Activated B cell treated with CpG ODN at 0.5 μM for 24 hours (primary cell): ENCODE results near the gene SETD3. TPM values are rescaled to one million over a fixed set of nuclear protein-coding genes. Genes with fewer than 3 reads are reported as not detected.

Experiments used
- ATAC-seq: fragments of 200-7000 bp; cut with Tn5 transposase; one replicate; pipeline ENCODE4 v1.10.0; 2021; ENCODE audit warnings: low read depth, mild to moderate bottlenecking, moderate library complexity
- CTCF ChIA-PET: fragments of 350-600 bp; sonication (Branson Sonifier 250); formaldehyde crosslinking; loops from one replicate; lab custom pipeline; 2021; ENCODE audit warnings: antibody characterized with exemption; lab: Charles Lee
- POLR2A ChIA-PET: fragments of 350-600 bp; sonication (Branson Sonifier 250); formaldehyde crosslinking; loops from one replicate; lab custom pipeline; 2021; ENCODE audit warnings: antibody characterized with exemption; lab: Charles Lee
- DNase-seq: peaks from one replicate; pipeline ENCODE4 v3.0.0; 2022
- H3K27ac Mint-ChIP-seq: one replicate; pipeline ENCODE4 v1.8.0; 2020; ENCODE audit warnings: mixed read lengths
- H3K27me3 Mint-ChIP-seq: one replicate; pipeline ENCODE4 v1.8.0; 2021; ENCODE audit warnings: mixed read lengths
- H3K36me3 Mint-ChIP-seq: one replicate; pipeline ENCODE4 v1.8.0; 2021; ENCODE audit warnings: low read depth, mixed read lengths
- H3K4me1 Mint-ChIP-seq: one replicate; pipeline ENCODE4 v1.8.0; 2021; ENCODE audit warnings: mixed read lengths
- H3K4me3 Mint-ChIP-seq: one replicate; pipeline ENCODE4 v1.8.0; 2020; ENCODE audit warnings: mild to moderate bottlenecking, mixed read lengths
- H3K9me3 Mint-ChIP-seq: one replicate; pipeline ENCODE4 v1.8.0; 2020; ENCODE audit warnings: mixed read lengths
- intact Hi-C: fragments of 100-400 bp; cut with micrococcal nuclease; formaldehyde crosslinking; loops from one replicate; pipeline ENCODE4 v1.15.1; 2024
- total RNA-seq: library from RNA; stranded (reverse); gene quantifications from 2 replicates; pipeline ENCODE4 v1.2.3, GENCODE V29; 2022
- TF ChIP-seq, protein P1 (sequence below): fragments of 200-600 bp; IDR thresholded peaks from one replicate; pipeline ENCODE4 v1.8.0; 2022; ENCODE audit warnings: antibody characterized with exemption, mild to moderate bottlenecking

The SETD3 gene
- total RNA-seq, 1 donor from 2014 or later: 31.9 TPM

DNA sequence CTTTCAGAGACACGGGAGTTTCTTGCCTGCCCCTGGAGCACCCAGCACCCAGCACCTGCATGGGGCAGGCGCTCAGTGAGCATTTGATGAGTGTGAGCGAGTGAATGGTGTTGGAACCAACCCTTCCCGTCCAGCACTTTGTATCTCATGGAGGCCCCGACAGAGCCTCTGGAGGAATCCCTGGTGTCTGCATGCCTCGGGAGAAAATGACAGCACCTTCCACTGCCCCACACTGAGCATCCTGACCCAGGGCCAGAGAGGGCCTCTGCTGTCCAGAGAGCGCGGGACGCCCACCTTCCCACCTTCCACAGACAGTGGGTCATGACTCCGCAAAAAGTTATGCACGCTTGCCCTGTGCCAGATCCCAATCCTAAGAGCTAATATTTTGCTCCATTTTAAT lies 105.7 kb downstream of the SETD3 start:
- intact Hi-C loops: no loop called here
- DNase-seq (no peak), ATAC-seq (no peak)
- no peak overlapping the region for H3K4me3 Mint-ChIP-seq
- H3K36me3 Mint-ChIP-seq: no peaks in the 10 kb centered on the region
- H3K27me3 Mint-ChIP-seq: peaks cover 7% of the 10 kb centered on the region
- ChIA-PET POLR2A (no interaction called here), CTCF (no interaction called here)
- no peaks in the 10 kb centered on the region for H3K9me3 Mint-ChIP-seq
- H3K27ac Mint-ChIP-seq: no peak overlapping the region
- TF ChIP-seq, protein P1, sequence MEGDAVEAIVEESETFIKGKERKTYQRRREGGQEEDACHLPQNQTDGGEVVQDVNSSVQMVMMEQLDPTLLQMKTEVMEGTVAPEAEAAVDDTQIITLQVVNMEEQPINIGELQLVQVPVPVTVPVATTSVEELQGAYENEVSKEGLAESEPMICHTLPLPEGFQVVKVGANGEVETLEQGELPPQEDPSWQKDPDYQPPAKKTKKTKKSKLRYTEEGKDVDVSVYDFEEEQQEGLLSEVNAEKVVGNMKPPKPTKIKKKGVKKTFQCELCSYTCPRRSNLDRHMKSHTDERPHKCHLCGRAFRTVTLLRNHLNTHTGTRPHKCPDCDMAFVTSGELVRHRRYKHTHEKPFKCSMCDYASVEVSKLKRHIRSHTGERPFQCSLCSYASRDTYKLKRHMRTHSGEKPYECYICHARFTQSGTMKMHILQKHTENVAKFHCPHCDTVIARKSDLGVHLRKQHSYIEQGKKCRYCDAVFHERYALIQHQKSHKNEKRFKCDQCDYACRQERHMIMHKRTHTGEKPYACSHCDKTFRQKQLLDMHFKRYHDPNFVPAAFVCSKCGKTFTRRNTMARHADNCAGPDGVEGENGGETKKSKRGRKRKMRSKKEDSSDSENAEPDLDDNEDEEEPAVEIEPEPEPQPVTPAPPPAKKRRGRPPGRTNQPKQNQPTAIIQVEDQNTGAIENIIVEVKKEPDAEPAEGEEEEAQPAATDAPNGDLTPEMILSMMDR: no peak
- peaks cover 3% of the 10 kb centered on the region for H3K4me1 Mint-ChIP-seq

DNA sequence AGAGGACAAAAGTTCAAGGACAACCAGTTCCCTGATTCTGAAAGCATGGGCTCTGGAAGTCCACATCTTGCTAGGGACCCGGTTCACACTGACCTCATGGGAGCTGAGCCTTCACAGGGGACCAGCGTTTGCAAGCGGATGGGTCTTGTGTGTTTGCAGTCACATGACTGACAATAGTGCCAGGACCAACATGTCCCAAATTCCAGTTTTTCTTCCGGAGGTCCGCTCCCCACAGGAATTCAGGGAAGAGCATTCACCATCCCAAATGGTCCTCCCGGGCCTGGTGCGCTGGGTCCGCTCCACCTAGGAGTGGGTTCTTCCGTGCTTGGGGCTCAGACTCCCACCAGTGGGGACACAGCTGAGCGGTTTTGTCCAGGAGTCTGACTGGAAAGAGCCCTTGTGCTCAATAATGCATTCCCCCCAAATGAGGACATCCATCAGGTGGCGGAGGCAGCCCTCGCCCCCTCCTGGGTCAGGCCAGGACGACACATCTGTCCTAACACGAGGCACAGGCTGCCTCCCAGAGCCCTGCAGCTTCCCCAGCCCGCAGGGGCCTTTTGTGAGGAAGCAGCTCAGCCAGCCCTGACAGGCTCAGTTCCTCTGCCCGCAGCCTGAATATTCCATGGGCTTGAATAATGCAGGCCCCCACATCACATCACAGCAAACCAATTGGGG lies 116.9 kb downstream of the SETD3 start:
- CTCF ChIA-PET: no interaction called here
- DNase-seq (no peak), ATAC-seq (no peak)
- H3K9me3 Mint-ChIP-seq: no peaks in the 10 kb centered on the region
- intact Hi-C loops: no loop called here
- TF ChIP-seq, protein P1: no peak
- H3K27me3 Mint-ChIP-seq: no peaks in the 10 kb centered on the region
- POLR2A ChIA-PET: no interaction called here
- no peaks in the 10 kb centered on the region for H3K4me1 Mint-ChIP-seq
- no peak overlapping the region for H3K4me3 Mint-ChIP-seq
- H3K27ac Mint-ChIP-seq: no peak overlapping the region
- H3K36me3 Mint-ChIP-seq: no peaks in the 10 kb centered on the region

DNA sequence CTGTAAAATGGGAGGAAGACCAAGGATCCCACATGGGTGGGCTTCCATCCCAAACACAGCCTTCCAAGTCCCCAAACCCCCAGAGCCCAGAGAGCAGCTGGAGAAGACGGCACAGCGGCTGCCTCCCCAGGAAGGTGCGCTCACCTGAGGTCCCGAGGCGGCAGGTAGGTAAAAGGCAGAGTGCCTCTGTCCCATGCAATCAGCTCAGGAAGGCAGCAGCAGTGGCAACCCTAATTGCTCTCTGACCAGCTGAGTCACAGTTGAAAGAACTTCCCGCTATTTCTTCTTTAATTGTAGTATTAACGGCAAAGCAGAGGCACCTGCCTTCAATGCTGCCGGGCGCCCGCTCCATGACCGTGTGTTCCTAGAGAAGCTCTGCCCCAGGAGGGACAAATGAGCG lies 117.6 kb downstream of the SETD3 start:
- Mint-ChIP-seq H3K36me3 (no peaks in the 10 kb centered on the region), H3K4me3 (no peak overlapping the region), H3K4me1 (no peaks in the 10 kb centered on the region), H3K27me3 (no peaks in the 10 kb centered on the region), H3K27ac (no peak overlapping the region), H3K9me3 (no peaks in the 10 kb centered on the region)
- intact Hi-C loops: no loop called here
- no peak for ATAC-seq
- ChIA-PET CTCF (no interaction called here), POLR2A (no interaction called here)
- TF ChIP-seq, protein P1: no peak
- DNase-seq: no peak

DNA sequence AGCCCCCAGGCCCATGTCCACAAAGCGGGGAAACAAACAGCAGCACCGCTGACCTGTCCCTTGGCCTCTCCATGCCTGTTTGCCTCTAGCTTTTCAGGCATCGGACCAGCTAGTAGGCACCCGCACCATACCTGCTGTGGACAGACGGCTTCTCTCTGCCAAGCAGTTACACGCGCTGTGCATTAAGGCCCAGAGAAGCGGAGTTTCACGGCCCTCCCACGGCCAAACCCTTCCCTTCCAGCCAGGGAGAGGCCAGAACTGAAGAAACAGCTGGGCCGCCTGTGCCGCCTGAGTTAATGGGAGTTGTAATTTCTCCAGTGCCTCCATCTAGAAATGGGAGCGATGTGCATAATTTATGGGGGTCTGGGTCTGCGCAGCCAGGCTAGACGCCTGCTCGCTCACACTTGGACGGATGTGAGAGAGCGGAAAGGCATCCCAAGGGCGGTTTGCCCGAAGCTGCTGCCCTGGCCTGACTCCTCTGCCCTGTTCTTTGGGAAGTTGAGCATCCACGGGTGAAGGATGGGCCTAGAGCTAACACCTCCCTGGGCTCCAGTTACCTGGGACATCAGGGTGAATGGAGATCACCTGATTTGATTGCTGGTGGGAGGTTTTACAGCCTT lies 119.0 kb downstream of the SETD3 start:
- H3K4me3 Mint-ChIP-seq: no peak overlapping the region
- intact Hi-C loops: no loop called here
- ChIA-PET CTCF (no interaction called here), POLR2A (no interaction called here)
- DNase-seq (no peak), ATAC-seq (no peak)
- H3K36me3 Mint-ChIP-seq: no peaks in the 10 kb centered on the region
- no peak overlapping the region for H3K27ac Mint-ChIP-seq
- TF ChIP-seq, protein P1: no peak
- H3K4me1 Mint-ChIP-seq: no peaks in the 10 kb centered on the region
- no peaks in the 10 kb centered on the region for H3K27me3 Mint-ChIP-seq
- no peaks in the 10 kb centered on the region for H3K9me3 Mint-ChIP-seq

DNA sequence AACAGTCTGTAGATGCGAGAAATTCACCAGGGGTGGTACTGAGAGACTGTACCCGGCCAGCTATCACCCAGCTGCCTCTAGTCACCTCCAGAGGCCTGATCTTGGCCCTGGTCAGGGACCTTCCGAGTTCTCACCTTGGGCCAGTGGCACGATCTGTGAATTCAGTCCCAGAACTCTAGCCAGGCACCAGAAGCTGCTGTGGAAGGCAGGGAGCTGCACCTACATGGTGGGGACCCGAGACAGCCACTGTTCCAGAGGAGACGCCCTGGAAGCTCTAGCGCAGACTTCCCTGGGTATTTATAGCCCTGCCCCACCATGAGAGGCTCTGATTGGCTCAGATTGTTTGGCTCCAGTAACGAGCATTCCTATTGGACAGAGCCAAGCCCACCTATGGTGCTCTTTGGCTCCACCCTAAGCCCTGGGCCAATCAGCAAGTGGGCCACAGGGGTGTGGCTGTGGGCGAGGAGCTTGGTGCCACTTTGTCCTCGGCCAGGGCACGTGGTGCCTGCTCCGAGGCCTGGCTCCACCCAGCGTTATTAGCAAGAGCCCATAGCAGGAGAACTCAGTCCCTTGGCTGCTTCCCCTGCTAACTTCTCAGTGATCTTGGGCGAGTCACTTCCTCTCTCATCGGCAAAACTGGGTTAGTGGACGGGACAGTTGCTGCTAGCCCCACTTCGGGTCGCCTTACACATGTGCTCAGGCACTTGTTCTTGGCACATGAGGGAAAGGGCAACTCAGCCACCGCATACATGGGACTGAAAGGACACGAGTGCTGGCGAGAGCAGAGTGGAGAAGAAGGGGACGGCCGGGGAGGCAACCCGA lies 119.7 kb downstream of the SETD3 start:
- ATAC-seq: no peak
- CTCF ChIA-PET: no interaction called here
- intact Hi-C loops: no loop called here
- Mint-ChIP-seq H3K4me3 (no peak overlapping the region), H3K4me1 (no peaks in the 10 kb centered on the region), H3K36me3 (no peaks in the 10 kb centered on the region), H3K27ac (no peak overlapping the region), H3K27me3 (peaks cover 2% of the 10 kb centered on the region), H3K9me3 (no peaks in the 10 kb centered on the region)
- POLR2A ChIA-PET: no interaction called here
- TF ChIP-seq, protein P1: no peak
- DNase-seq: no peak
